Left ventricle myocardium superior (tissue), 1 donor: Measurements from ENCODE around the gene LCN15. TPM values are rescaled to one million over a fixed set of nuclear protein-coding genes. Genes with fewer than 3 reads are reported as not detected.
"Not testable (repeated sequence)": the region's sequence is repeated elsewhere in the genome, so short reads cannot be mapped to it uniquely, and the experiment has no call there.

Experiments
- ATAC-seq: fragments of 200-7000 bp; cut with Tn5 transposase; one replicate; pipeline ENCODE4 v1.9.1; 2020; ENCODE audit warnings: mild to moderate bottlenecking, moderate library complexity
- DNase-seq: peaks from one replicate; pipeline ENCODE4 v3.0.0-alpha.2; 2020
- intact Hi-C: fragments of 100-400 bp; cut with micrococcal nuclease; formaldehyde crosslinking; loops from one replicate; pipeline ENCODE4 v1.11.0; 2022
- total RNA-seq: library from RNA; stranded (reverse); fragmentation: NEBNext Ultra II Directional; extraction: Animal tissue kit (Norgen Biotek cat#: 25700); gene quantifications from one replicate; pipeline ENCODE4 v1.2.1, GENCODE V29; 2021
- donor health status: DM: no; HTN: yes; CAD: no; lungs with severe emphysema.

LCN15 gene
- total RNA-seq, 1 donor from 2014 or later = 0.59 TPM

DNA sequence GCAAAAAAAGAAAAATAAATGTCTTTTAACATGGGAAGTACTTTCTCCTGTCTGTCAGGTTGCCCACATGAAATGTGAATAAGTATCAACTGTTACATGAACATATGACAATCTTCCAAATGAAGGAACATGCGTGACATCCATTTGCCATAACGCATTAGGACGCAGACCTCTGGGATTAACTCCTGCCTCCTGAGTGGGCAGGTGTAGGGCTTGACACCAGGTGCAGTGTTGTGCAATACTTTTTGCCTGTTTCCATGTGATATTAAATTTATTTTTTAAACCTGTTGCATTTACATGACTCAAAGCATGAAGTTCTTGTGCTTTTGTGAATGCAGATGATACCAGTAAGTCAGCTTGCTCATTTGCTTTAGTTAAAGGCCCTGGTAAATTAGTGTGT is 18.1 kb upstream of the LCN15 start:
- DNase-seq (no peak), ATAC-seq (no peak)
- intact Hi-C loops = no loop called here

DNA sequence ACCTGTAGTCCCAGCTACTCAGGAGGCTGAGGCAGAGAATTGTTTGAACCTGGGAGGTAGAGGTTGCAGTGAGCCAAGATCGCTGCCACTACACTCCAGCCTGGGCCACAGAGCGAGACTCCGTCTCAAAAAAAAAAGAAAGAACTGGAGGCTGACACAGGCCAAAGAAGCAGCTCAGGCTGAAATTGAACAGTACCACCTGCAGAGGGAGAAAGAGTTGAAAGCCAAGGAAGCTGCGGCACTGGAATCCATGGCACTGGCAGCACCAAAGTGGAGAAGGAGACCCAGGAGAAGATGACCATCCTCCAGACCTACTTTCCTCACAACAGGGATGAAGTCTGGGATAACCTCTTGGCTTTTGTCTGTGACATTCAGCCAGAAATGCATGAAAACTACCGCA is 15.5 kb upstream of the LCN15 start:
- intact Hi-C loops = no loop called here
- DNase-seq = no peak
- ATAC-seq = no peak

DNA sequence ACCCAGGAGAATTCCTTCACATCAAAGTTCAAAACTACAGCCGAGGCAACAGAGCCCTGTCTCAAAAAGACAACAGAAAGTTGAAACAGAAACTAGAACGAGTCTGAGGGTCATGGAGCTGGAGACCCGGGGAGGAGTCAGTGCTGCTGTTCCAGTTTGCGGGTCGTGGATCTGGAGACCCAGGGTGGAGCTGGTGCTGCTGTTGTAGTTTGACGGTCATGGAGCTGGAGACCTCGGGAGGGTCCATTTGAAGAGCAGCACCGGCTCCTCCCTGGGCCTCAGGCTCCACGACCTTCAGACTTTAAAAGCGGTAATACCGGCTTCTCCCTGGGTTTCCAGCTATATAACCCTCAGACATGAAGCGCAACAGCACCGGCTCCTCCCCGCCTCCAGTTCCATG is 13.0 kb upstream of the LCN15 start:
- intact Hi-C loops = no loop called here
- DNase-seq = no peak
- no peak for ATAC-seq

DNA sequence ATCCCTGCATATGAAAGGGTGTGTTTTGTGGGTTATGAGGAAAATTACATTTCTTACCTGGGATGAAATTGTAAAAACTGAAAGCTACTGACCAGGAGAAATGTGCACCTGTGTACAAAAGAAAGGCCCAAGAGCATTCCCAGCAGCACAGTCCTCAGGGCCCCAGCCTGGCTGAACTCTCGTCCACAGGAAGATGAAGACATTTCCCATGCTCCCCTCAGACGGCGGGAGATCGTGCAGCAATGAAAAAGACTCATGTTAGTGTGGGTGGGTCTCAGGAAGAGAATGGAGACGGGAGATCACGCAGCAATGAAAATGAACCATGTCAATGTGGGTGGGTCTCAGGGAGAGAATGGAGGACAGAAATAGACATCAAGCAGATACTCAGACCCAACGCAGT is 12.6 kb upstream of the LCN15 start:
- intact Hi-C loops = no loop called here
- no peak for DNase-seq
- ATAC-seq = no peak

DNA sequence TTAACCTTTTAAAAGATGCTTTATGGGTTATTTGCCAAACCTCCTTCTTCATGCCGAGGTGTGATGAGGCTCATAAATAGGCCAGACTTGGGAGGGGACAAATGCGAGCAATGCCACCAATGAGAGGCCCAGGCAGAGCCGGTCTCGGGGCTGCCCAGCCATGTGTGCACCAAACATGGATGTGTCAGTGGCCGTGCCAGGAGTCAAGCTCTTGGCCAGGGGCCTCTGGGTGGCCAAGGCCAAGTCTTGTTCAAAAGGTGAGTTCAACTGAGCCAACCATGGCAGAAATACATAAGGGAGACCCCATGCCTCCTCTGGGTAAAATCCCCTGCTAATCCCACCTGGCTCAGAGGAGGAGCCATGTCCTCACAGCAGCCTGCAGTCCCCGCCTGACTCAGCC is 10.9 kb upstream of the LCN15 start:
- DNase-seq = no peak
- no peak for ATAC-seq
- intact Hi-C loops = no loop called here

DNA sequence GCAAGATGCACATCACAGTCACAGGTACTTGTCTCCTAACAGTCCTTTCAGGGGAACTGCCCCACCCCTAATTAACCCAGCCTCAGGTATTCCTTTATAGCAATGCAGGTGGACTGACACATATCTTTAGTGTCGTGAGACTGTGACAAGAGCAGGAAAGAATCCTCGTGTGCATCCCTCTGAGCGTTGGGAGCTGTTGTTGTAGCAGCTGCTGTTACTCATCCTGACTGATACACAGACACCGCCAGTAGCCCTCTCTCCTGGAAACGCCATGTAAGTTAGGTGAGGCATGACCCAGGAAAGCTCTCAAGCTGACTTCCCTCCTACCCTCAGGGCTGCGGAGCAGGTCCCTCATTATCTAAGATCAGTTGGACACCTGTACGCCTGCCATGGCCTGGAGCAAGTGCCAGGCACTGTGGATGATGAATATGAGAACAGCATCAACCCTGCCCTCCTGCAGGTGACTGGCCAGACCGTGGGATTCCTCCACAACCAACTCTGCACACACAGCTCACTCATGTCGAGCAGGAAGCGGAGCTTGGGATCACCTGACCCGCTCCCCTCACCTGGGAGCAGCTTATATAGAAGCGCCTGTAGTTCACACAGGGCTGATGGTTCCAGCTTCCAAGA is 10.2 kb upstream of the LCN15 start:
- ATAC-seq (no peak), DNase-seq (no peak)
- intact Hi-C loops = no loop called here

DNA sequence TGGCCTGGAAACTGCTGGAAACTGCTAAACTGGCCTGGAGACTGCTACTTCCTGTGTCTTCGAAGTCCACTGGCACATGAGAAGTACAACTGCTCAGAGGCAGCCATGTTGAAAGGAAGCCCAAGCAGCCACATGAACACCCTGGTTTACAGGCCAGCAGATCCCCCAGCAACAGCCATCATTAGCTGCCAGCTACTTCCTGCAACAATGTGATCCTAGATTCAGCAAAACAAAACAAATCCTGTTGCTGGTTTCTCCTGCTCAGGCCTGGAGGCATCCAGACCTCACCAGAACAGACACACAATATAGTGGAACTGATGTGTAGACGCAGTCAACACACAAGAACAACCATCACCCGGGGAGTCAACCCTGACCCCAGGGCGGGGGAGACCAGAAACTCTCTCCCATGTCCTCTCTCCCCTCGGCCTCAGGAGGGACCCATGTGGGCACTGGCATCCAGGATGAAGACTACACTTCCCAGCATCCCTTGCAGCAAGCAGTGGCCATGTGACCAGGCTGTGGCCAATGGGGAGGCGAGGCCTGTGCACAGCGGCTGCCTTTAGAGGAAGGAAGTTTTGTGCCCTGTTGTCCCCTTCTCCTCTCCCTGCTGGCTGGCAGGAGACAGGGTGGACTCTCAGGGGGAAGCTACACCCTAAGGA is 9.2 kb upstream of the LCN15 start:
- ATAC-seq (peak; percentile 48), DNase-seq (no peak)
- intact Hi-C loops = no loop called here

DNA sequence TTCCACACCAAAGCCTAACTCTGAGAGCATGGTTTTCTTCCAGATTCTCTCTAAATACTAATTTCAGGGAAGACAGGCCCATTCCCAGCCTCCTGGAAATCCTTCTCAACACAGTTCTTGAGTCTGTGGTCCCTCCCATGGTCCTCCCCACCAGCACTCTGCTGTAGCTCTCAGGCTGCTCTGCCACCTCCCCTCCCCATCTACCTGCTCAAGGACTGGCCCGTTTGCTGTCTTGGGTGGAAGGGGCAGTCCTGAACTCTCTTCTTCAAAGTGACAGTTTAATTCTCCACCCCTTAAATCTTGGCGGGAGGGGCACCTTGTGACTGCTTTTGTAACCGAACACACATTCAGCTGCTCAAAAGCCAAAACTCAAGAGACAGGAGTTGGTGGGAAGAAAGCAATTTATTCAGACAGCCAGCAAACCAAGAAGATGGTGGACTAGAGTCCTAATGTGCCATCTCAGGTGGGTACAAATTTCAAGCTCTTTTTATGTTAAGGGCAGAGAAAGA is 7.6 kb upstream of the LCN15 start:
- ATAC-seq (no peak), DNase-seq (no peak)
- intact Hi-C loops = no loop called here

DNA sequence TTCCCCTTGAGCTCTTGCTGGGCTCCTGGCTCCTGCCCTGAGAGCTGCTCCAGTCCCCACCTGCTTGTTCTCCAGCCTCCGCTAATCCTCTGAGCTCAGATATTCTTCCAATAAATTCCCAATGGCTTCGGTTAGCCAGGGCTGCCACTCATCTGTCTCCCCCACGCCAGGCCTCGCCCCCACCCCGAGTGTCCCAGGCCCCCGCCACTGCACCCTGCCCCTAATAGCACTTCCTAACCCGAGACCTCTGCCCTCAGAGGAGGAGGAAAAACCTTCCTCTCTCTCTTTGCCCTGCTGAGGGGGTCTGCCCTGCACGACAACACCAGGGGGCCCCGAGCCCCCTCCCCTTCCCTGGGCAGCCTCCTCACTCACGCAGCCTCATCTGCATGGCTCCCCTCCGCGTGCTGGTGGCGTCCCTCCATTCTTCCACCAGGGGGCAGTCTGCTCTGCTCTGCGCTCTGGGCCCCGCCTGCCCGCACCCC is 5.4 kb upstream of the LCN15 start:
- ATAC-seq (no peak), DNase-seq (no peak)
- intact Hi-C loops = no loop called here

DNA sequence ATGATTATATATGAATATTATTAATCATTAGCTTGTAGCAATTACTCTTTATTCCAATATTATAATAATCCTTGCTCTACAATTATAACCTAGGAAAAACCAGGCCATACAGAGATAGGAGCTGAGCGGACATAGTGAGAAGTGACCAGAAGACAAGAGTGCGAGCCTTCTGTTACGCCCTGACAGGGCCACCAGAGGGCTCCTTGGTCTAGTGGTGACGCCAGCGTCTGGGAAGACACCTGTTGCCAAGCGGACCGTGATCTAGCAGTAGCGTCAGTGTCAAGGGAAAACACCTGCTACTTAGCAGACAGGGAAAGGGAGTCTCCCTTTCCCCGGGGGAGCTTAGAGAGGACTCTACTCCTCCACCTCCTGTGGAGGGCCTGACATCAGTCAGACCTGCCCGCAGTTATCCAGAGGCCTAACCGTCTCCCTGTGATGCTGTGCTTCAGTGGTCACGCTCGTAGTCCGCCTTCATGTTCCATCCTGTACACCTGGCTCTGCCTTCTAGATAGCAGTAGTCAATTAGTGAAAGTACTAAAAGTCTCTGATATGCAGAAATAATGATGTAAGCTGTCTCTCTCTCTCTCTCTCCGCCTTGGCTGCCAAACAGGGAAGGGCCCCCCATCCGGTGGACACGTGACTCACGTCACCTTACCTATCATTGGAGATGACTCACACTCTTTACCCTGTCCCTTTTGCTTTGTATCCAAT is 2.2 kb upstream of the LCN15 start:
- intact Hi-C loops, ATAC-seq: not testable (repeated sequence)
- DNase-seq = peak; percentile 71

DNA sequence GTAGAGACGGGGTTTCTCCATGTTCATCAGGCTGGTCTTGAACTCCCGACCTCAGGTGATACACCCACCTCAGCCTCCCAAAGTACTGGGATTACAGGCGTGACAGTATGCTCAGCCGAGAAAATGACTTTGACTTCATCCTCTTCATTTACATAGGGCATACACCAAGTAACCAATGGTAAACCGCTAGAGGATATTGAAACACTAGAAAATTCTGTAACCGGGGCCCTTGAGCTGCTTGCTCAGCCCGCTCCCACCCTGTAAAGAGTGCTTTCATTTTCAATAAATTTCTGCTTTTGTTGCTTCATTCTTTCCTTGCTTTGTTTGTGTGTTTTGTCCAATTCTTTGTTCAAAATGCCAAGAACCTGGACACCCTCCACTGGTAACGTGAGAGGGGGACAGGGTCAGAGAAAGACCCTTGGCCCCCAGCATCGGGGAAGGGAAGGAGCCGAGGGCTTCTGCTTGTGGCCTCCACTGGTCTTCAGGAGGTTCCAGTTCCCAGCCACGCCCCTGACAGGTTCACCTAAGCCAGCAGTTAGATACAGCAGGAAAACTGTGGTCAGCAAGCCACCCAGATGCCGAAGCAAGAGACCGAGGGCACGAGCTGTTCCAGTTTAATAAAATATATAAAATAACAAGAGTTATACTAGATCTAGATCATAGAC is 1.6 kb upstream of the LCN15 start:
- DNase-seq, ATAC-seq, intact Hi-C loops: not testable (repeated sequence)

DNA sequence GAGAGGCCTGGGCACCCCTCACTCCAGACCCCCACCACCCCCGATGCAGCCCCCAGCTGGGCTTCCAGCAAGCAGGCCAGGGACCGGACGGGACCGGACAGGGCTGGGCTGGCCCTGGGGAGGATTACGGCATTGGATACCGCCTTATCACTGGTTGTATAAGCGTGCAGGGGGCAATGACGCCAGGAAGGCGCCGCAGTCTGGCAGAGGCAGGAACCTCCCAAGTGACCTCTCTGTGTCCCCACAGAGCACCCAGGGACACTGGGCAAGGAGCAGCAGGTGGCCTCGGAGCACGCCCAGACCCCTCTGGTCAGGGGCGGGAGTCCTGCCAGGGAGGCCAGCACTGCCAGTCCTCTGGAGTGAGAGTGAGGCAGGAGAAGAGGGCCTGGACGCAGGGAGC is 723 bp upstream of the LCN15 start:
- intact Hi-C loops = no loop called here
- peak; percentile 58 for ATAC-seq
- DNase-seq = no peak

DNA sequence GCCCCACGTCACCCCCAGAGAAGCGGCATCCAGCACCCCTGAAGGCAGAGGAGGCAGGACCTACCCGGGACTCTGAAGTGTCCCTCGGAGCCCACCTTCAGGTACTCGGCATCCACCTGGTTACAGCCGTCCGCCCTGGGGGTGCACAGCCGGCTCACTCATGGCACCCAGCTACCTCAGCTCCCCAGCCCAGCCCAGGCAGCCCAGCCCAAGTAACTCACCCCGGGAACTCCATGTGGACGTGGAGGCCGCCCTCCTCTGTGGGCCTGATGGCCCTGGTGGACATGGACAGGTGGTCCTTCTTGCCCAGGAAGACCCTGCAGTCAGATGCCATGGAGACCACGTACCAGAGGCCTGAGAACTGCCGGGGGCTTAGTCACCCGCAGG is 676 bp downstream of the LCN15 start:
- DNase-seq (no peak), ATAC-seq (no peak)
- intact Hi-C loops = no loop called here

DNA sequence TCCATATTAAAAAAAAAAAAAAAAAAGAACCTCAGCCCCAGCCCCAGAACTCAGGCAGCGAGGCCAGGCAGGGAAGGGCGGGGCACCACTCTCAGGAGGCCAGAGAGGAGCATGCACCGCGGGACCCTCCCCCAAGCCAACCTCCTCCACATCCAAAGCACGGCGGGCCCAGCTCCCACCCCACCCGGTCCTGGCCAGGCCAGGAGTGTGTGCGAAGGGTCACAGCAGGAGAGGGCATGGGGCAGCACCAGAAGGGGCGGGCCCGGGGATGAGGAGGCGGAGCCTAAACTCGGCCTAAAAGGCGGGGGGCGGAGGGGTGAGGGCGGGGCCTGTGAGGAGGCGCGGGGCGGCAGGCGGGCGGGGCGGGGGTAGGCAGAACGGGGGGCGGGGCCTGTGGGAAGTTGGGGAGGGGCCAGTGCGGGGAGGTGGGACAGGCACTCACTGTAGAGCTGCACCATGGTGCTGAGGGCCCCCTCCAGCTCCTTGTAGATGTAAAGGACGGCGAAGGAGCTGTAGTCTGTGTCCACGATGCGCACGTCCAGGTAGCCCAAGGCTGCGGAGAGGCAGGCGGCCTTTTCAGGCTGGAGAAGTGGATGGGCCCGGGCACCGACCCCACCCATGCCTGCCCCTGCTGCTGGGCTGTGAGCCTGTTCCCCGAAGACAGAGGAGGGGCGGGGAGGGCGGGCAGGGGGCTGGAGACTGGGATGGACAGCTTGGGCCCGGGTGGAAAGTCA is 1.2 kb downstream of the LCN15 start:
- peak; percentile 66 for DNase-seq
- peak; percentile 39 for ATAC-seq
- intact Hi-C loops = no loop called here

DNA sequence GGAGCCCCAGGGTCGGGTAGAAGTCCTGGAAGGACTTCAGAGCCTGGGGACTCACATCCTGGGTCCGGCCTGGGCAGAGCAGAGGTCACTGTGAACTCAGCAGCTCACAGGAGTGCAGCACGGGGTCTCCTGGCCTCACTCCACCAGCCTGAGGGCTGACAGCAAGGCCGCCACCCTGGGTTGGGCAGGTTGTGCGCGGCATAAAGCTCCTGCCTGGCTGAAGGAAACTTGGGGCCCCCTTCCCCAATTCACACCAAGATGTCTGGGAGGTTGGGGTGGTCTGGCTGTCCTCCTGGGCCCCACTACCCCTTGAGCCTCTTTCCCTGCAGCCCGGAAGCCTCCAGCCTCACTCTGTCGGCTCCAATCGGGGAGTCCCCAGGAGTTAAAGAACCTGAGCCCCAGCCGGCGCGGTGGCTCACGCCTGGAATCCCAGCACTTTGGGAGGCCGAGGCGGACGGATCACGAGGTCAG is 2.1 kb downstream of the LCN15 start:
- ATAC-seq = no peak
- intact Hi-C loops = no loop called here
- no peak for DNase-seq

DNA sequence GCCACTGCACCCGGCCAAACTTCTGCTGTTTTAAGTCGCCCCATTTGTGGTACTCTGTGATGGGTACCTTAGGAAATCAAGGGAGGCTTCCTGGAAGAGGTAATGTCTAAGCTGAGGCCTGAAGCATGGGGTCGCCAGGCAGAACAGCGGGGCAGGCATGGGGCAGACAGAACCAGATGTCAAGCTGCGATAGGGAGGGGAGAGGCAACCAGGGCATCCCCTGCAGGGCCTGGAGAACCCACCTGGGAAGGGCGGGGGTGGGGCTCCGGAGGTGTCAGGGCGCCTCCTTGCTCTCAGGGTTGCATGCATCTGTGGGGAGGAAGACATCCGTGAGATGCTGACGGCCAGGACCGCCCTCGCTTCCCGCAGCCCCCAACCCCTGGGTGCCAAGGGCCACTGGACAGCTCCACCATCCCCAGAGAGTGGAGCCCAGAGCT is 2.8 kb downstream of the LCN15 start:
- ATAC-seq (no peak), DNase-seq (no peak)
- intact Hi-C loops = no loop called here

DNA sequence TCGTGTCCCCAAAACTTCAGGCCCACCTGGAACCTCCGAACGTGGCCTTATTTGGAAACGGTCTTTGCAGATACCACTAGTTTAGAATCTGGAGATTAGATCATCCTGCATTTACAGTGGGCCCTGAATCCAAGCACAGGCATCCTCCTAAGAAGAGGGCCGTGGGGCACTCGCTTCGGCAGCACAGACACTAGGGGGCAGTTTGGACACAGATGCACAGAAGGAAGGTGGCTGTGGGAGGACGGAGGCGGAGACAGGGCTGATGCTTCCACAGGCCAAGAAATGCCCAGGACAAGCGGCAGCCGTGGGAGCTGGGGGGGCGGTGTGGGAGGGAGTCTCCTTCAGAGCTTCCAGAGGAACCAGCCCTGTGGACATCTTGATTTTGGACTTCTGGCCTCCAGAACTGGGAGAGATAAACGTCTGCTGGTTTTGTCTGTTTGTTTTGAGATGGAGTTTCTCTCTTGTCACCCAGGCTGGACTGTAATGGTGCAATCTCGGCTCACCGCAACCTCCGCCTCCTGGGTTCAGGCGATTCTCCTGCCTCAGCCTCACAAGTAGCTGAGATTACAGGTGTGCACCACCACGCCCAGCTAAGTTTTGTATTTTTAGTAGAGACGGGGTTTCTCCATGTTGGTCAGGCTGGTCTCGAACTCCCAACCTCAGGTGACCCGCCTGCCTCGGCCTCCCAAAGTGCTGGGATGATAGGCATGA is 3.3 kb downstream of the LCN15 start:
- intact Hi-C loops = not testable (repeated sequence)

DNA sequence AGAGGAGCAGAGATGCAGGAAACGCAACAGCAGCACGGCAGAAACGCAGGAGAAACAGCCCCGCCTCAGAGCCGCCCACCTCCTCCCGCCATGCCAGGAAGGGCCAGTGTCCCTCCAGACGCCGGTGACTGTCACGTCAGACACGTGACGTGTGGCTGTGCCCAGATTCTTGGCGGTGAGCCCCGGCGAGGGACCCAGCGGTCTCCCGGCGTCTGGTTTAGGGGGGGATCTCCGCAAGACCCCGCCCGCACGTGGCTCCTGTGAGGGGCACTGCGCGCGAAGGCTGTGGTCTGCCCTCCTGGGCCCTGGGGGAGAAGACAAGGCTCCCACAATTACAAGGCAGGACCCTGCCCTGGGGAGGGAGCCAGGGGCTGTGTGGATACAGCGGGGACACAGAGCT is 3.9 kb downstream of the LCN15 start:
- intact Hi-C loops = no loop called here
- DNase-seq = no peak
- ATAC-seq = no peak

More for the DNA sequence above, 3.3 kb downstream of the LCN15 start:
- DNase-seq (peak; percentile 60), ATAC-seq (peak; percentile 31)
